Measurements from ENCODE around the gene ARSB. TPM values are rescaled to one million over a fixed set of nuclear protein-coding genes. Genes with fewer than 3 reads are reported as not detected.
"Not testable (repeated sequence)": the region's sequence is repeated elsewhere in the genome, so short reads cannot be mapped to it uniquely, and the experiment has no call there.

The ARSB gene
- total RNA-seq, 1 donor from 2014 or later, result 1.8 TPM

- ATAC-seq, result no peak
Observed at GRCh38 chr5:78993165-78993564, 8.1 kb upstream of the ARSB start.

DNA sequence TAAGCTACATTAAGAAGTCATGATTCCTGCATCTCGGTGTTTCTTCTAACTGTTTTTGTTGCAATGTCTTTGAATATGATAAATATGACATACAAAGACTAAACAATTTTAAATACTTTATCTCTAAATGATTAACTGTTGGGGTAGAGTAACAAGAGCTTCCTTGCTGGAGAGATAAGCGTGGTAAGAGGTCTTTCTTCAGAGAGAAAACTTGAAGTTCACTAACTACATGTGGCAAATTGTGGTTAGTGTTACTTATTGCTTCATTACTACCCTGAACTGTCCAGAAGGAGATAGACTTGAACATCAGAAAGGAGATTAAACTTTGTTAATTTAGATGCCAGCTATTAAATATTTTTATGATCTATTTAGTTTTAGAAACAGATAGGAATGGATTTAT is 7.0 kb upstream of the ARSB start:
- no peak for ATAC-seq

- no peak for ATAC-seq
Observed at GRCh38 chr5:78989080-78989479, 4.0 kb upstream of the ARSB start.

- peak; percentile 31 for ATAC-seq
Observed at GRCh38 chr5:78985725-78986223, 664 bp upstream of the ARSB start.

- ATAC-seq, result peak; percentile 67
Observed at GRCh38 chr5:78984439-78985115, 533 bp downstream of the ARSB start.

GRCh38 chr5:78983601-78984438 is 1.3 kb downstream of the ARSB start:
- no peak for ATAC-seq

GRCh38 chr5:78983194-78983593 is 1.9 kb downstream of the ARSB start:
- ATAC-seq, result not testable (repeated sequence)

GRCh38 chr5:78979909-78980308 is 5.2 kb downstream of the ARSB start:
- ATAC-seq, result no peak

- ATAC-seq, result no peak
Observed at GRCh38 chr5:78979117-78979742, 5.9 kb downstream of the ARSB start.

DNA sequence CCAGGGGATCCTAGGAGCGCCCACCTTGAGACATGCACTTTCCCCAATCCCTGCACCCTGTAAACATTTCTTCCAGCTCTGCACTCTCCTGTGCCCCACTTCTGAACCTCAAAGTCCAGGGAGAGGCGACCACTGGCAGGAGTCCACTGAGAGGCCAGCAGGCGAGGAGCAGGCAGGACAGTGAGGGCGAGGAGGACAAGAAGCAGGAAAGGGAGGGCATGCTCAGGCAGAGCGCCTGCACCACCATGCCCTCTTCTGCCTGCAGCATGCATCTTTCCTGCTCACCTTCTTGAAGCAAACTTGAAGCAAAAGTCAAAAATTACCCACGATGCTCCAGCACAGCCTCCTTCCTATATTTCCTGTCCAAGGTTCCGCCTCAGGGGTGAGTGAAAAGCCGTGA is 10.1 kb downstream of the ARSB start:
- no peak for ATAC-seq

GRCh38 chr5:78974601-78975000 is 10.5 kb downstream of the ARSB start:
- no peak for ATAC-seq

GRCh38 chr5:78974011-78974410 is 11.1 kb downstream of the ARSB start:
- ATAC-seq, result no peak

- no peak for ATAC-seq
Observed at GRCh38 chr5:78972654-78973428, 12.3 kb downstream of the ARSB start.

DNA sequence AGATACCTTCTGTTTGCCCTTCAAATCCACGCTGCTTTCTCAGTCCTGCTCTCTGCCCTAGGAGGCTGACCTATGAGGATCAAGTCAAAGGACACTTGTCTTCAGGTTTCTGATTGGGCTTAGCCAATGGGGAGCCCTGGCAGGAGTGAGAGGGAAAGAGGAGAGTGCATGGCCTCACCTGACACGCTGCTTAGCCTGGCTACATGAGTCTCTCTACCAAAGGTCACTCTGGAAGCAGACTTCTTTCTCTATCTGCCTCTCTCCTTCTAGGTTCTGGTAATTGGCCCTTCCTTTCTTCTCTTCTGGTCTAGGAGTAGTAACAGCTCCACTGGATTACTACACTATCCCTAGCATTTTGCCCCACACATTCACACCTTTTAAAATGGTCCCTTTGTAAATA is 13.1 kb downstream of the ARSB start:
- no peak for ATAC-seq

DNA sequence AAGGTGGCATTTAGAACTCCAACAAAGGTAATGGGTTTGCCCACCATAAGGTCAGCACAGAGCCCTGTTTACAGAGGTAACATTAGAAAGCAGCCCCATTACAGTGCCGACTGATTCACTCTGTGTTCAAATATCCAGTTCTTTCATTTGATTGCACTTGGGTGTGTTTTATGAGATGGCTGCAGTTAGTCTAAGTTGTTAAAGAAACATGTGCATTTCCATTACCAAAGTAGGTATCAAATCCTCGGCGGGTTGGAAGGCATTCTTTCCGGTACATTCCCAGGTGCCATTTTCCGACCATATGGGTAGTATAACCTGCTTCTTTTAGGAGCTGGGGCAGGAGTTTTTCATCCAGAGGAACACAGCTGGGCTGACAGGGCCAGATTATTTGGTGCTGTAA is 16.3 kb downstream of the ARSB start:
- ATAC-seq, result no peak

GRCh38 chr5:78964889-78965288 is 20.2 kb downstream of the ARSB start:
- peak; percentile 57 for ATAC-seq

GRCh38 chr5:78961743-78962142 is 23.4 kb downstream of the ARSB start:
- ATAC-seq, result no peak

DNA sequence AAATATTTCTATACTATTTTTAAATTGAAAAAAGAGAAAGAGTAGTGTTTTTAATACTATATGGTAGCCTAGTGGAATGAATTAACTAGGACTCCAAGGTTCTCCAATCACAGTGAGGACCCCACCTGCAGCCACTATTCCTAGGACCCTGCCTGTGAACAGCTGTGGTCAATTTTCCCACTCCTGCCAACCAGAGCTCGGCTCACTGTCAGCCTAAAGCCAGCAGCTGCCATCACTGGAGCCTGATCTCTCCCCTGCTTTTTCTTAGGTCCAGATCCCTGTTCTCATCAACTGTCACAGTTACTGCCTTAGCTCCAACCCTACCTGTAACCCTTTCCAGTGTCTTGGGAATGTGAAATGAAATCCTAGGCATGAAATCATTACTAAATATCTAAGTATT is 25.3 kb downstream of the ARSB start:
- no peak for ATAC-seq

GRCh38 chr5:78958672-78959445 is 26.3 kb downstream of the ARSB start:
- ATAC-seq, result no peak

GRCh38 chr5:78956901-78957300 is 28.2 kb downstream of the ARSB start:
- ATAC-seq, result no peak

DNA sequence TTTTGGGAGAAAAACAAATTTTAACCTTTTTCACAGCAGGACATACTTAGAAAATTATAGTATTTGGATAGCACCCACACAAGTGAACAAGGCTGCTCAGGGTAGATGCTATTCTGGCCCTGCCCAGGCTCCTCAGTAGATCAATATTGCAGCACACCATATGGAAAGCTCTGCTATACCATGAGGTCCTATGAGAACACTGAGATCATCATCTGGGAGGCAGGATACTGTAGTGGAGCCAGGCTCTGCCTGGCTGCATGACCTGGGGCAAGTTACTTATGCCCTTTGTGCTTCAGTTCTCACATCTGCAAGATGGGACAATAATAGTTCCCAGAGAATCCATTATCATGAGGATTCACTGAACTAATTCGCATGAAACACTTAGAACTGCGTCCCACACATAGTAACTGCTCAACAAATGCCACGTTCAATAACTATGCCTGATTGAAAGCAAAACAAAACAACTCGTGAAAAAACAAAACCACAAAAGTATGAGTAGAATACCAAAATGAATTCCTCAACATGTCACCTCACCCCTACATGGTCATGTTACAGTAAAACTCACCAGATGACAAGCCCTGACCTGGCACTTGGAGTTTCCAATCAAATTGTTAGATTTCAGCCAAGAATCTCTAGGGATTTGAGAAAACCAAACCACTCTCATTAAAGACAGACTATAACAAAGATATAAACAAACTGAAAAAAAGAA is 31.9 kb downstream of the ARSB start:
- ATAC-seq, result no peak

All from esophagus mucosa (tissue), 1 donor.